GM18526 (cell line): ENCODE data around the gene SOBP.

Experiments
- POLR2A ChIP-seq: IDR thresholded peaks from 3 replicates; pipeline ENCODE4 v1.6.1; 2011; ENCODE audit not compliant: insufficient read length; ENCODE audit errors: extremely low read depth

Gene SOBP

DNA sequence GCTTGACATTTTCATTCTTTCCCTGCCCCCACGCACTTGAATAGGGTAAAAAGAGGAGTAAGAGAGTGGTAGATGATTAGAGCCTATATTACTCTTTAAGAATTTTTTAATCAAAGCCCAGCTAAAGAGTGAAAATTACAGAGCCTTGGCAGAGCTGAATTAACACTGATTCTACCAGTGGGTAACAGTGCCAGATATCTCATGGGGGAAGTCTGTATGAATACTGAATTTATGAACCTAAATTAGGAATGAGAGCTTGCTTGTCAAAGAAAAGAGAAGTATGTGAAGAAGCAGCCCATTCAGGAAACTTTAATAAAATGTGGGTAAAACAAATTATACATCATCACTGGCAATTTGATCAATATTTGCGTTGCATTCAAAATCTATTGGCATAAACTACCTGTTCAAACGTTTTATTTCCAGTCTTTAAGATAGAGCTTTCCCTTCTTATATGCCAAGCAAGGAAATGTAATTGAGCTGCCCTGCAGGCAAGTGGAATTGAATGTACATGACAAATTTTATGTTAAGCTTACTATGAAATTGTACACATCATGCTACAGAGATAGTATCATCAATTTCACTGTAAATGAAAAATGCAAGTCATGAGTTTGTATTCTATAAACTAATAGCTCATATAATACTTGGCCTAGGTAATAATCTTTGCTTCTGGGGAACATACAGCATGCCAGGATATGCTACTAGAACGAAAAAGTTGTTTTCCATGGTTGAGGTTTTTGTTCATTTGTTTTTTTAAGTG, 14.5 kb downstream of the SOBP start:
- TF ChIP-seq POLR2A, result no peak

DNA sequence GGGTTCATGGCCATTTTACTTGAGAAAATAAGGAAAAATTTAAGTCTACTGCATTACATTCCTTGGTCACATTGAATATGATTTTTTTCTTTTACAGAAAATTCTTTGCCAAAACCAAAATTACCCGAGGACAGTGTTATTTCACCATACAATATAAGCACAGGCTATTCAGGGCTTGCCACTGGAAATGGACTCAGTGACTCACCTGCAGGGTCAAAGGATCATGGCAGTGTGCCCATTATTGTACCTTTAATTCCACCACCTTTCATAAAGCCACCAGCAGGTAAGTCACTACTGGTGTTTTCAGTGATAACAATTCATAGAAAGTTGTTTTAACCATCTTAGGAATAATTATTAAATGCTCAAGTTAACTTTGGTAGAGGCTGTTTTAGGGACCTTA, 16.2 kb downstream of the SOBP start:
- no peak for TF ChIP-seq POLR2A

- TF ChIP-seq POLR2A, result no peak
Measured at GRCh38 chr6:107509506-107509905, 19.6 kb downstream of the SOBP start.

GRCh38 chr6:107510108-107510507, 20.2 kb downstream of the SOBP start:
- no peak for TF ChIP-seq POLR2A

- no peak for TF ChIP-seq POLR2A
Measured at GRCh38 chr6:107511511-107511993, 21.6 kb downstream of the SOBP start.

GRCh38 chr6:107513214-107513613, 23.3 kb downstream of the SOBP start:
- TF ChIP-seq POLR2A, result no peak

GRCh38 chr6:107515955-107516354, 26.0 kb downstream of the SOBP start:
- no peak for TF ChIP-seq POLR2A

GRCh38 chr6:107517274-107517673, 27.4 kb downstream of the SOBP start:
- TF ChIP-seq POLR2A, result no peak

DNA sequence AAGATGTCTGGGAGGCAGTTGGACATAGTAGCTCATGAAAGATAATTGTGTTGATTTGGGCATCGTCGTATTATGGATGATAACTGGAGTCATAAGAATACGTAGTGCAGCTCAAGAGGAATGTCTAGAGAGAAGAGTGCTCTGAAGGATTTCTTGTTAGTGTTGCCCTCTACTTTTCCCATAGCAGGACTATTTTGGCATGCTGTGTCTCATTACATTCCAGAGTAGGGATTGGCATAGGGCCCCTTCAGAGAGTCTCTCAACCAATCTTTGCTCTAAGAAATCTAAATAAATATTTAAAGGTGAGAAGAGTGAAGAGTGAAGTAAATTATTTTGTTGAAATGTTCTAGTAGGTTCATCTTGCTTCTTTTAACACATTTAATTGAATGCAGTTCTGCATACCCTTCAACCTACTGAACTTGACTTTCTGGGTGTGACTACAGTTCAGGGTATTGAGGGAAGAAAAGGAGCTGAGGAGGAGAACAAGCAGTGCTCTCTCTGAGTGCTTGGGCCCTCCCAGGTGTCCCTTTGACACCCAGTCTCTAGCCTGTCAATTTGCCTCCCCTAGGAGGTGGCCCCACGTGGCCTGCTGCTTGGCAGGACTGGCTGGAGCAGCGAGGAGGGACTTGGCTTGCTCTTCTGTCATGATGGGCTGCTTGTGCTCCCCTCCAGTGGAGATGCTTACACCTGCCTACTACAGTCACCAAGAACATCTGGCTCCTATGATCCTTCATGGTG, 33.3 kb downstream of the SOBP start:
- TF ChIP-seq POLR2A, result no peak

GRCh38 chr6:107523794-107524193, 33.9 kb downstream of the SOBP start:
- TF ChIP-seq POLR2A, result no peak

DNA sequence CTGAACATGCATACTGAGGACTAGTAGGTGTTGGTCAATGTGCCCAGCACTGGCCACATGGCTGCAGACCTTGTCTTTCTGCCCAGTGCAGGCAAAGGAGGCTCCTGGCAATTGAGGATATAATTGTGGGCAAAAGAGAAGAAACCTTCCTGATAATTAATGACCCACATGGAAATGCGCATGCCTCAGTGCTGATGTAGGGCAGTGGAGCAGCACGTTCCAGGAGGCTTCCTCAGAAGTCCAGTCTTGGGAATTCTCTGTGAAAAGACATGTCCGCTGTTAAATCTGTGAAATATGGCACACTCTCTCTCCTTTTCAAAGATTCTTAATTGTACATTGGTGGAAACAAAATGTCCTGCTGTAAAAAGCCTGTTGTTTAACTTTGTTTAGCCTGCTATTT, 34.7 kb downstream of the SOBP start:
- no peak for TF ChIP-seq POLR2A

GRCh38 chr6:107531868-107532267, 42.0 kb downstream of the SOBP start:
- no peak for TF ChIP-seq POLR2A

DNA sequence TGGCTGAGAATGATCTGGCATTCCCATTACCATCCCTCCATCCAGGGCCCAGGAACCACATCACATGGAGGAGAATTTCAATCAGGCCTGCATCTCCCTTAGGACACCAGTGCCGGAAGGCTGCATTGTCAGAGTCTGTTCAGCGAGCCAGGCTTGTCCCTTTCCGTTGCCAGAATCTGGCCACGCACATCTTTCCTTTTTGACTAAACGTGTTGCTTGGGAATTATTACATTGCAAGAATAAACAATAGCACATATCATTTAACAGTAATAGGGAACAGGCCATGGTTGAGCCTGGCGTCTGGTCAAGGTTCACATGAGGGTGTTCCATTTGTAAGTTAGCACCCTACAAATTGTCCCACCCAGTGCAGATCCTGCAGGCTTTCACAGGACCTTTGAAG, 42.8 kb downstream of the SOBP start:
- no peak for TF ChIP-seq POLR2A

DNA sequence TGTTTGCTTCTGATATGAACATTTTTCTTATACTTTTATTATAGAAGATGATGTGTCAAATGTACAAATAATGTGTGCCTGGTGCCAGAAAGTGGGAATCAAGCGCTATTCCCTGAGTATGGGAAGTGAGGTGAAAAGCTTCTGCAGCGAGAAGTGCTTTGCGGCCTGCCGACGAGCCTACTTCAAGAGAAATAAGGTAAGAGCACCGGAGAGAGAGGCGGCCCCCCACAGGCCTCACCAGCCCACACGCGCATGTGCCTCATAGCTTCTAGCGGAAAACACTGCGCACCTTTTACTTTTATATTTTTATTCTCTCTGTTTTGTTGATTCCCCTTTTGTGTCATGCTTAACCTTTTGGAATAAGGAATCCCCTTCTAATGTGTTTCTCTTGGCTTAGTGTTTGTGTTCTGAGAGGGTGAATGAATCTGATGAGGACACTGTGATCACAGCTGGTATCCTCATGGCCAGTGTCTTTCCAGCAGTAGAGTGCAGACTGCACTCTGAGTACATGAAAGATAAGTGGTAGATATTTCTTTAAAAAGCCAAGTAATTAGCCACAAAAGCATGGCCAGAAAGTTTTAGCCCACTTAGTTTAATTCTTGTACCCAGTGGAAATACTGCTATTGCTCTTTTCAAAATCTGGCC, 43.6 kb downstream of the SOBP start:
- TF ChIP-seq POLR2A, result no peak

- no peak for TF ChIP-seq POLR2A
Measured at GRCh38 chr6:107534571-107535141, 44.7 kb downstream of the SOBP start.

DNA sequence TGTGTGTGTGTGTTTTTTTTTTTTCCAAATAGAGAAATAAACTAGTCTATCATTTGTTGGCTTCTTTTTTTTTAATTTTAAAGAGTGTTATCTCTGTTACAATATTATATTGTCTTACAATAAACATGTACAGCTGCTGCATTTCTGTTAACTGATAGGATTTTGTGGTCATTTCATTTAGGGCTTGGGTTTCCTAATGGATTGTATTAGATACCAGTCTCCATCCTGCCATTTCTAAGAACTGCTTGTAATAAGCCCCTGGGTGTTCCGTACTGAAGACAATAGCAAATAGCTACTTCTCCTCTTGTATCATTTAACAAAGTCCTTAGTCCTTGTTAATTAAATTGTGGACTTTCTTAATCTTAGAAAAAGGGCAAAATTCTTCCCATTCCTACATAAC, 45.7 kb downstream of the SOBP start:
- TF ChIP-seq POLR2A, result no peak
